Stromal cell of bone marrow (primary cell): ENCODE data around the gene ZNF302.
"Not testable (repeated sequence)": the region's sequence is repeated elsewhere in the genome, so short reads cannot be mapped to it uniquely, and the experiment has no call there.

Source experiments
- DNase-seq: peaks from one replicate; pipeline ENCODE4 v3.0.0-alpha.2; 2012; ENCODE audit warnings: low read depth

ZNF302 gene

DNA sequence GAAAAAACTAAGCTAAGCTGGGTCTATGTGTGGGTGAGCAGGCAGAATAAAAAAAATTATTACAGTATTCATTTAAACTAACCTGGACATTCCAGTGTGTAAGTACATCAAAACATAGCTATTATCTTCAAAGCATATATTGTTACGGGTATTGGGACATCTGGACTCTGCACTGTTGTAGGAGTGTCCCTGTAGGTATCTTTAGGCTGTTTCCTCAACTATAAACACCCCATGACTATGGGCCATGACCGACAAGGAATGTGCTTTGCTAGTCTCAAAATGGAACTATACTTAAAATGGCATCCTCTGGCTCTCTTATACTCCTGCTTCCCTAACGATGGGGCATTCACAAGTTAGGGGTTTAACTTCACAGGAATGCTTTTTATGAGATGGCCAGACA is 3.9 kb upstream of the ZNF302 start:
- DNase-seq = no peak

GRCh38 chr19:34675250-34675649 is 2.2 kb upstream of the ZNF302 start:
- DNase-seq = no peak

GRCh38 chr19:34675919-34676318 is 1.6 kb upstream of the ZNF302 start:
- no peak for DNase-seq

GRCh38 chr19:34676697-34677385 is 637 bp upstream of the ZNF302 start, which contains the start of gene SCGB2B2:
Gene SCGB2B2, minus strand, starts transcription at chr19:34677159. Its CDS starts 82,596 bp downstream, at chr19:34594563.
- DNase-seq = no peak

DNA sequence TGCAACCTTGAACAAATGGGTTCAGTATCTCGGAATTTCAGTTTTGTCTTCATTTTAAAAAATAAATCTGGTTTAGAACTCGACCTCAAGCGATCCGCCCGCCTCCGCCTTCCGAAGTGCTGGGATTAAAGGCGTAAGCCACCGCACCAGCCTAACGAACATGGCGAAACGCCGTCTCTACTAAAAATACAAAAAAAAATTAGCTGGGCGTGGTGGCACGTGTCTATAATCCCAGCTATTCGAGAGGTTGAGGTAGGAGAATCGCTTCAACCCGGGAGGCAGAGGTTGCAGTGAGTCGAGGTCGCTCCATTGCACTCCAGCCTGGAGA is 571 bp downstream of the ZNF302 start:
- no peak for DNase-seq

DNA sequence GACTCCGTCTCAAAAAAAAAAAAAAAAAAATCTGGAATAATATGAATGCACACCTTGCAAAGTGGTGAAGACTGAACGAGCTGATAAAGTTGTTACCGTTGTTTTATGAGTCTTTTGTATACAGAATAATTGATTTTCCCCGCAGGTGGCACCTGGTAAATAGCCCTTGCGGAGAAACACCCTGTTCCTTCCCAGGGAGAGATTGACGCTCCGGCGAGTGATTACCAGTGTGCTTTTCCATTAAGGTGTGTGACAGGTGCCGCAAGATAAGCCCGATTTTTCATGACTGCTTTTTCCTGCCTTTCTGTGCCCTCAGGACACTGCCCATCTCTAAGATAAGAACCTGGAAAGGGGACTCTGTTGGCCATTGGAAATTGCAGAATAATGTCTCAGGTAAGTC is 943 bp downstream of the ZNF302 start:
- no peak for DNase-seq

- DNase-seq = no peak
These were observed 4.0 kb downstream of the ZNF302 start for GRCh38 chr19:34681478-34681877.

DNA sequence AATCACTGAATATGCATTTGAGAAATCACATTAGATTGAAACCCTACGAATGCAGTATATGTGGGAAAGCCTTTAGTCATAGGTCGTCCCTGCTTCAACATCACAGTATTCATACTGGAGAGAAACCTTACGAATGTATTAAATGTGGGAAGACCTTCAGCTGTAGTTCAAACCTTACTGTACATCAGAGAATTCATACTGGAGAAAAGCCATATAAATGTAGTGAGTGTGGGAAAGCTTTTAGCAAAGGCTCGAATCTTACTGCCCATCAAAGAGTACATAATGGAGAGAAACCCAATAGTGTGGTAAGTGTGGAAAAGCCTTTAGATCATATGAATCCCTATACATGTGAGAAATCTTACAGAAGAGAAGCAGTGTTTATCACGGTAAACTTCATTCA is 7.8 kb downstream of the ZNF302 start:
- DNase-seq = not testable (repeated sequence)

DNA sequence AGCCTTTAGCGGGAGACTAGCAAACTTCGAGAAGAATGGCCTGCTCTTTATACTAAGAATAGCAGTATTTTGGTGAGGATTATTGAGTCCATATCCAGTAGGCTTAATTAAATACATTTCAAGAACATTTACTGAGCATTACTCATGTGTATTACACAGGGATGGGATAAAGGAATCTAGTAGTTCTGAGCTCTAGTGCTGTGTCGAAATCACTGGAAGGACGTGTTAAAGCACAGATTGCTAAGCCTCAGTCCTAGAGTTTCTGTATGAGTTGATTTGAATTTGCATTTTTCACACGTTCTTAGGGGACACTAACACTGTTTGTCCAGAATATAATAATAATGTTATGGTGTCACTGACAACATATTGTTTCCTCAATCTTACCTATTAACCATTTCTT is 9.0 kb downstream of the ZNF302 start:
- no peak for DNase-seq

DNA sequence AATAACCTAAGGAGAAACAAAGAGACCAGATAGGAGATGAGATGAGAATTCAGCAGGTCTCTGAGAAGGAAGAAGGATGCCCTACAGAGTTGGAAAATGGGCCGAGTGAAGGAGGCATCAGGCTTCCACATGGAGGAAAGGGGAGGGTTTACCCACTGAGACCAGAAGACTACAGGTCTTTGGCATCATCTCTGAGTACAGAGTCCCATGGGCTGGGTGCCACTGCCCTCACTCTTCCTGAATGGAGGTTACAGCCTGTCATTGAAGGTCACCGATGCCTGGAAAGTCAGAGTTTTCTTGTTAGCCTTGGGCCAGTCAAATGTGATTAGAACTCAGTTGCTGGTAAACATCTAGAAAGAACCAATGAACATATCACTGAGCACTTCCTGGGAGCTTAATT is 9.9 kb downstream of the ZNF302 start:
- no peak for DNase-seq

DNA sequence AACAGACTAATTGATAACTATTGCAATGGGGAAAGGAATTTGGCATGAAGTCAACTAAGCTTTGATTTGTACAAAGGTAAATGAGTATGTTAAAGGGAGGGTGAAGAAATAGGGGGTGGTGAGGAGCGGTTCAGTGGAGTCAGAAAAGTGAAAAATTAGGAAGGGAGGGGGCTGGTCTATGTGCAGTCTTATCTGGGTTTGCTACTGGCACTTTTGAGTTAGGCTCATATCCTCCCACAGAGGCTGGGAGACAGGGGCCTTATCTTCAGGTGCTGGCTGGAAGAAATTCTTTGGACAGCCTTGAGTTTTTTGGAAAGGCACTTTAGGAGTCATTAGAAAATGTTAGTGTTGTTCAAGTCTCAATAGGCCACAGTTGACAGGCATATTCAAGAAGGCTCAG is 11.1 kb downstream of the ZNF302 start:
- no peak for DNase-seq

DNA sequence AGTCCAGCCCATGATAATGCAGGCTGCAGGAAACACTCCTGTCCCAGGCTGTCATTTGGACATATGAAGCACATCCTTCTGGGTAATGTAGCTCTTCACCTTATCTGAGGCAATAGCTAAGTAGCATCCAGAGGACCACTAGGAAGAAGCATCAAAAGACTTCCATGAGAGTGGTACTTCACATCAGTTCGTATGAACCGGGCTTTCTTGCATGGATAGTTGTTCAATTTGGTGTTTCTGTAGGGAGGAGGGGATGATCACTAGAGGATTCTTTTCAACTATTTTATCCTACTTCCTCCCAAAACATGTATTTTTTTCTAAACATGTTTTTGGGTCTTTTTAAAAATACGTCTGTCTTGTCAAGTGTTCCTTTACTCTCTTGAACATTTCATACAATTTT is 12.9 kb downstream of the ZNF302 start:
- DNase-seq = no peak

DNA sequence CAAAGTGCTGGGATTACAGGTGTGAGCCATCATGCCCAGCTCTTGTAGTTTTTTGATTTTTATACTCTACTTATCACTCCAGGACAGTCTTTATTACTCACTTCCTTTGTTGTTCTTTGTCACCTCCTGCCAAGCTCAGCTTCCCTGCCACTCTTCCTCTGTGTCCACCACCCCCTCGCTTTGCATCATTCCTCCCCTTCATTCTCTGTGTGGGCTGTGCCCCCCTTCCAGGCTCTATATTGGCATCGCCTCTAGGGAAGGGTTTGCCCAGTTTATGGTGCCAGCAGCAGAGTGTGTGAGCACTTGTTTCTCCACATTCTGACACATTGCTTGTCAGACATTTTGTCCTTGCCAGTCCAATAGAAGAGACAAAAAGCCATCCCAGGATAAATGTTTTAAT is 15.1 kb downstream of the ZNF302 start:
- DNase-seq = no peak

GRCh38 chr19:34707661-34708060 is 30.2 kb downstream of the ZNF302 start:
- DNase-seq = no peak

- no peak for DNase-seq
These were observed 34.4 kb downstream of the ZNF302 start for GRCh38 chr19:34711890-34712289.

- DNase-seq = peak; percentile 63
These were observed 35.1 kb downstream of the ZNF302 start for GRCh38 chr19:34712395-34713261.

- no peak for DNase-seq
These were observed 35.8 kb downstream of the ZNF302 start for GRCh38 chr19:34713262-34713637.

DNA sequence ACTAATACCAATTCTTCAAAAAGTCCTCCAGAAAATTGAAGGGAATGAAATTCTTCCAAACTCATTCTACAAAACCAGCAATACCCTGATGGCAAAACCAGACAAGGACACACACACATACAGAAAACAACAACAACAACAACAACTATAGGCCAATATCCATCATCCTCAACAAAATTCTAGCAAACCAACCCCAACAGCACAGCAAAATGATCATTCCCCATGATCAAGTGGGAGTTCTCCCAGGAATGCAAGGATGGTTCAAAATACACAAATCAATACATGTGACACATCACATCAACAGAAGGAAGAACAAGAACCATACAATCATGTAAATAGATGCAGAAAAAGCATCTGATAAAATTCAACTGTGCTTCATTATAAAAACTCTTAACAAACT is 37.9 kb downstream of the ZNF302 start:
- no peak for DNase-seq

DNA sequence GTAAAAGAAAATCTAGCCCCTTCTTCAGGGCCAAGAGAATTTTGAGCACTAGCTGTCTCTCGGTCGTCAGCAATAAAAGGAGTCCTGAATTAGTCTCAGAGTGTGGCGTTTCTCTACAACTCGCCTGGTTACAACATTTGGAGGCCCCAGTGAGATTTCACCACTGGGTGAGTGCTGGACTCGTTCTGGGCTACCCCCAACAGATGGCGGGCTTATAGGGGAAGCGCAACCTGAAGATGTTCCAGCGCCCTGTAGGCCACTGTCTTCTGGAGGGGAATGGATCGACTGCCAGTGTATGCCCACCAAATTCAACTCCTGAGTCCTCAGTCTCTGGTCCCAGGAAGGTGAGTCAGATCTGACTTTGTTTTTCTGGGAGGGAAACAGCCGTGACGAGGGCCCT is 44.9 kb downstream of the ZNF302 start:
- DNase-seq = no peak

GRCh38 chr19:34725400-34725799 is 47.9 kb downstream of the ZNF302 start:
- no peak for DNase-seq

DNA sequence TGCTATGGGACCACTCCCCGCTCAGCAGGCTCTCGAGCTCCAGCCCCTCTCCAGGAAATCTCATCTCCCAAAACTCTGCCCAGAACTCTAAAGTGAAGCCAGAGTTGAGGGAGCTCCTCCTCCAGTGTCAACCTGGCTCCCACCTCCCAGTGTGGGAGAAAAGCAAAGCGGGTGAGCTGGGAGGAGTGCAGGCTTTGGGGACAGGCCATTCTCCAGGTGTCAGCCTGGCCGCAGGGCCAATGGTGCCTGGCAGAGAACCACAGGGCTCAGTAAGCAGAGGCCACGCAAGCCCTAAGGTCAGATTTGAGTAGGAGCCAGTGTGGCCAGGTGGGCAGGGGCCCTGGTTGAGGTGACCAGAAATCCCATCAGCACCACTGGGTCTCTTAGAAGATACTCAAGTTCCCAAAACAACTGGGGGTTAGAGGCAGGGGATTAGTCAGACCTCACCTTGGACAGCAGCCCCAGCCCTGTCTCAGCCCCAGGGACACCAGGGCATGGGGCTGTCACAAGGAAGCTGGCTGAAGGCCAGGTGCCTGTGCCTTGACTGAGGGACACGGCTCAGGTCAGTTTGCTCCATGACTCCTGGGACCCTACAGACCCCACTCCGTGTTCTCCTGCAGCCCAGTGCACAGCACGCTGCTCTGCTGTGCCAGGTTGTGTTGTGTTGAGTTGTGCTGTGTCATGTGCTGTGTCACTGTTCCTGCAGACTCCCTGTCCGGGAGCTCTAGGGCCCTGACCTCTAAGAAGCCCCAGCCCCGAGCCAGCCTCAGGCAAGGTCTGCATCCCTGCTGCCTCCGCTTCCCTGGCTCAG is 53.7 kb downstream of the ZNF302 start:
- no peak for DNase-seq

DNA sequence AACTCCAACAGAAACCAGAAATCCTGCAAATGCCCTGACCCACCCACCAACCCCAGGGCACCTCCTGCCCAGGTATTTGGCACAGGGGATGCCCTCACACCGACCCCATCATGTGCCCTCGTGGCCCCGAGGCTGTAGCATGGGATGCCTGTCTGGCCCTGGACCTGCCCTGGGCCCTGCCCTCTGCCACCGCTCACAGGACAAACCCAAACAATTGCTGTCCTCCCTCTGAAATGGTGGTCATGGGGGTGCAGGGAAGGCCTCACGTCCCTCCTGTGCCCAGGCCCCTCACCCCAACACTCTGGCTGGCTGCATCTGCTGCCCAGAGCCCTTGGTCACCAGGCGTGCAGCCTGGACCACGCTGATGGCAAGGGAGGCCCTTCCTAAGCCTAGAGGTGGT is 54.5 kb downstream of the ZNF302 start:
- DNase-seq = no peak
